Germinal center (tissue), 1 donor: ENCODE data around the gene ANG.
"Not testable (repeated sequence)": the region's sequence is repeated elsewhere in the genome, so short reads cannot be mapped to it uniquely, and the experiment has no call there.

Experiments used
- DNase-seq: peaks from one replicate; pipeline ENCODE4 v3.0.0; 2012; ENCODE audit warnings: mixed read lengths, low spot score

Gene ANG

GRCh38 chr14:20699931-20700330 is 11.4 kb downstream of the ANG start:
- DNase-seq = no peak

- not testable (repeated sequence) for DNase-seq
Observed at GRCh38 chr14:20700965-20701364, 12.4 kb downstream of the ANG start.

DNA sequence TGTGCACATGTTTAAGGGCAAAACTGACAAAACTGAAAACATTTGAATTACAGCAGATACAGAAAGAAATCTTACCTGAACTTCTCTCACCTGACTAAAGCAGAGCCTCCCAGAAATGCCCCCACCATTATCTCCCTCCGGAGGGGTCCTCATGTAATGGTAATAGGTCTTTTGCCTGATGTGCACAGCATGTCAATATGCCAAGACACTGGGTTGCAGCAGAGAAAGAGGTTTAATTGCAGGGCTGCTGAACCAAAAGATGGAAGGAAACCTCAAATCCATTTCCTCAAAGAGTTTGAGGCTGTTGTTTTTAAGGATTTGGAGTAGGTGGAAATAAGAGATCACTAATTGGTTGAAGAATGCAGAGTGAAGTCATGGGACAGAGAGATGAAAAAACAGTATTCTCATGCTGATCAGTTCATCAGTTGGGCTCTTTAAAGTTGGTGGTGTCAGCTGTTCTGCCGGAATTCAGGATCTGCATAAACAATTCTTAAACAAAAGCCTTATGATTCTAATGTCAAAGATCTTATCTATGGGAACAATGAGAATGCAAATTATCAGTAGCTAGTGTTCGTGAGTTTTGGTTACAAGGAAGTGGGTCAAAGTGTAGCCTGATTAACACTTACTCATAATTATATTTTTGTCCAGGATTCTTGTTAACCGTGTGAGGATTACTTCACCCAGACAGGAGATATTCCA is 18.2 kb downstream of the ANG start:
- DNase-seq = no peak

GRCh38 chr14:20707622-20708021 is 19.1 kb downstream of the ANG start:
- DNase-seq = no peak

DNA sequence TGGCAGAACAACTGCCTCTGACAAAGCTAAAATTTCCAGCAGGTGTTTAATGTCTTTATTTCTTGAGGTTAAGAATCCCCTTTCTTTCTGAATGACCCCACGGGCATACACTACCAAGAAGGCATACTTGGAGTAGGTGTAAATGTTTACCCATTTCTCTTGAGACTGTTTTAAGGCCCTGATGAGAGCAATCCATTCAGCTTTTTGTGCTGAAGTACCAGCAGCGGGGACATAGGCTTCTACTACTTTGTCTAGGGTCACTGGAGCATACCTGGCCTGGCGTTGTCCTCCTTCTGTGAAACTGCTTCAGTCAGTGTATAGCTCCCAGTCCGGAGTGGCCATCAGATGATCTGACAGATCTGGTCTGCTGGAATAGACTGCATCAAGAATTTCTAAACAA is 22.7 kb downstream of the ANG start:
- DNase-seq = no peak

- DNase-seq = no peak
Observed at GRCh38 chr14:20711685-20712084, 23.1 kb downstream of the ANG start.

- no peak for DNase-seq
Observed at GRCh38 chr14:20712904-20713303, 24.3 kb downstream of the ANG start.

- no peak for DNase-seq
Observed at GRCh38 chr14:20714593-20715250, 26.2 kb downstream of the ANG start.

GRCh38 chr14:20719777-20720176 is 31.2 kb downstream of the ANG start:
- no peak for DNase-seq

DNA sequence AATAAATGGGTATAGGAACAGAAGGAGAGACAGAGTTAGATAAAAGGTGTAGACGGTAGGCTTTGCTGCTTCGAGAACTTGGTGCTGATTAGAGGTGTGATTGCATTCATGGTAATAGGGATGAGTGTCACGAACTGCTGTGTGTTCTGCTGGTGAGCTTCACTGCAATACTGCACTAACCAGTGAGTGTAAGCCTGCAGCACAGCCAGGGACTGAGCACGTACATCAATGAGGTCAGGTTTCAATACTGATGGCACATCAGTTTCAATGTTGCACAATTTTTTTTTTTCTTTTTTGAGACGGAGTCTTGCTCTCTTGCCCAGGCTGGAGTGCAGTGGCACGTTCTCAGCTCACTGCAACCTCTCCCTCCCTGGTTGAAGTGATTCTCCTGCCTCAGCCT is 32.2 kb downstream of the ANG start:
- no peak for DNase-seq

DNA sequence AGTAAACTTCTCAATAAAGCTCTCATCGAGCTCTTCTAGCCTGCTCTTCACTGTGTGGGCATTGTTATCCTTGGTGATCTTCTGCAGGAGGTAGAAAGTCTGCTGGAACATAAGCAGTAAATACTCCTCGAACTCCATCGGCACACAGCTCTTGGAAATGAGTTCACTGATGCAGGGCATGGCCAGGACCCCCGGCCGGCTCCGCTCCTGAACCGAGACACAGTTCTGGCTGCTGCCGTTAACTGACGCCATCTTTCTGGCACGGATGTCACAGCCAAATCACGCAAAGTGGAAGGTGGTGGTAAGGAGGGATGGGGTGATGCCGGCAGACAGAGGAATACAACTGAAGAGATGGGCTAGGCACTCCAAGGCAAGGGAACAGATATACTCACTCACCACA is 33.5 kb downstream of the ANG start:
- DNase-seq = no peak

- no peak for DNase-seq
Observed at GRCh38 chr14:20723488-20723887, 34.9 kb downstream of the ANG start.

- DNase-seq = not testable (repeated sequence)
Observed at GRCh38 chr14:20726121-20726520, 37.6 kb downstream of the ANG start.

GRCh38 chr14:20726531-20726930 is 38.0 kb downstream of the ANG start:
- DNase-seq = no peak

DNA sequence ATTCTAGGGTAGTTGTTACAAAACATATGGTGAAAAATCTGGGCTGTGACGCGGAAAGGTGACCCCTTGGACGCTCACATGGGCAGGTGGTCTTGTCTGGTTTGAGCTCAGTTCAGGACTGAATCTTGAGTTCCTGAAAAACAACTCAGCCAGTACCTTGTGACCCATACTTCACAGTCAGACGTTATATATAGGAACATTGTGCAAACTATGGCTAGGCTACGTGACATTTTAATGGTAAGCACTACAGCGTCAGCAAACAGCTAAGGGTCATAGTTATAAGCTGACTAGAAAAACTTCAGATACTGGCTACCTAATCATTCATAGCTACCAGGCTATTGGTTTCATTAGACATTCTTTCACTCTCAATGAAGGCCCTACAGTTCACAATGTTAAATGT is 42.3 kb downstream of the ANG start:
- no peak for DNase-seq

GRCh38 chr14:20732477-20732876 is 43.9 kb downstream of the ANG start:
- no peak for DNase-seq

- no peak for DNase-seq
Observed at GRCh38 chr14:20732979-20733635, 44.5 kb downstream of the ANG start.

- no peak for DNase-seq
Observed at GRCh38 chr14:20733684-20734429, 45.3 kb downstream of the ANG start.

- no peak for DNase-seq
Observed at GRCh38 chr14:20734430-20734806, 45.9 kb downstream of the ANG start.

GRCh38 chr14:20738292-20738691 is 49.7 kb downstream of the ANG start:
- not testable (repeated sequence) for DNase-seq

- DNase-seq = no peak
Observed at GRCh38 chr14:20742132-20742531, 53.6 kb downstream of the ANG start.

DNA sequence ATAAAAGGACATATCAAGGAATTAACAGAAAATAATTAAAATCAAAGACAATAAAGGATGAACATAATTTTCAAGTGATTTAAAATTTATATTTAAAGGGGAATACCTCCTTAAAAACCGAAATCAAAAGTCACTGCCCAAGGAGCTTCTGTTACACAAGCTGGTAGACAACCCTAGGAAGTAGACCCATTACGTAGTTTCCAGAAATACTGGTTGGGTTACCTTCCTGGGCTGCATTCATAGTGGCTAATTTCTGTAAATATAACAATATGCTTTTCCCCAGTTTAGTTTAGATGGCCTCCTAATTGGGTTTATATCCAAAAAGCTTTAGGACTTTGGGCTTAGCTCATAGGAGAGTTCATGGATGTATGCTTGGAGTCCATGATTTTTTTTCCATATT is 55.0 kb downstream of the ANG start:
- no peak for DNase-seq
